HFFc6 (cell line): Measurements from ENCODE around the gene ARHGAP40. TPM values are rescaled to one million over a fixed set of nuclear protein-coding genes. Genes with fewer than 3 reads are reported as not detected.

Experiments used
- DNase-seq: peaks from one replicate; pipeline ENCODE4 v3.0.0-alpha.2; 2018
- H3K27ac Mint-ChIP-seq: 2 replicates; pipeline ENCODE4 v1.8.0; 2020; ENCODE audit warnings: mild to moderate bottlenecking, mixed read lengths
- H3K27me3 Mint-ChIP-seq: 2 replicates; pipeline ENCODE4 v1.8.0; 2021; ENCODE audit warnings: mild to moderate bottlenecking, moderate library complexity, mixed read lengths; ENCODE audit not compliant: insufficient read depth
- H3K36me3 Mint-ChIP-seq: 2 replicates; pipeline ENCODE4 v1.8.0; 2021; ENCODE audit warnings: low read depth, mixed read lengths
- H3K4me1 Mint-ChIP-seq: 2 replicates; pipeline ENCODE4 v1.8.0; 2020; ENCODE audit warnings: low read depth, mixed read lengths
- H3K4me3 Mint-ChIP-seq: 2 replicates; pipeline ENCODE4 v1.8.0; 2020; ENCODE audit warnings: mild to moderate bottlenecking, moderate library complexity, mixed read lengths
- H3K9me3 Mint-ChIP-seq: 2 replicates; pipeline ENCODE4 v1.8.0; 2020; ENCODE audit warnings: mild to moderate bottlenecking, mixed read lengths
- CTCF ChIP-seq: fragments of 200-600 bp; sonication (generic); IDR thresholded peaks from 2 replicates; pipeline ENCODE4 v1.5.0; 2021; ENCODE audit warnings: antibody characterized with exemption, mild to moderate bottlenecking
- total RNA-seq, 6 experiments: library from RNA; stranded (reverse); fragmentation: NEBNext Ultra II Directional; extraction: Animal tissue kit (Norgen Biotek cat#: 25700); gene quantifications; 2 replicates in 1 of 6; 3 replicates in 5 of 6; pipeline ENCODE4 v1.2.3, GENCODE V29; 2021

The ARHGAP40 gene
- total RNA-seq, 6 experiments from 2014 or later, result 0.09 to 0.75 (median 0.48) TPM; not detected in 1

- no peak for TF ChIP-seq CTCF
- no peak overlapping the region for H3K4me3 Mint-ChIP-seq
- H3K9me3 Mint-ChIP-seq, result no peaks in the 10 kb centered on the region
- H3K36me3 Mint-ChIP-seq, result no peaks in the 10 kb centered on the region
- DNase-seq, result no peak
- no peak overlapping the region for H3K27ac Mint-ChIP-seq
- H3K4me1 Mint-ChIP-seq, result peaks cover 11% of the 10 kb centered on the region
- H3K27me3 Mint-ChIP-seq, result peaks cover 18% of the 10 kb centered on the region
Observed at GRCh38 chr20:38624084-38624483, 22.5 kb downstream of the ARHGAP40 start.

- Mint-ChIP-seq H3K4me3 (no peak overlapping the region), H3K27ac (no peak overlapping the region), H3K36me3 (no peaks in the 10 kb centered on the region), H3K4me1 (peaks cover 11% of the 10 kb centered on the region), H3K27me3 (peaks cover 14% of the 10 kb centered on the region), H3K9me3 (no peaks in the 10 kb centered on the region)
- TF ChIP-seq CTCF, result no peak
- no peak for DNase-seq
Observed at GRCh38 chr20:38625896-38626295, 24.3 kb downstream of the ARHGAP40 start.

- Mint-ChIP-seq H3K4me3 (no peak overlapping the region), H3K27ac (no peak overlapping the region), H3K27me3 (peaks cover 9% of the 10 kb centered on the region), H3K4me1 (peaks cover 11% of the 10 kb centered on the region), H3K36me3 (no peaks in the 10 kb centered on the region), H3K9me3 (no peaks in the 10 kb centered on the region)
- no peak for DNase-seq
- no peak for TF ChIP-seq CTCF
Observed at GRCh38 chr20:38626921-38627659, 25.5 kb downstream of the ARHGAP40 start.

GRCh38 chr20:38628580-38629470 is 27.2 kb downstream of the ARHGAP40 start:
- no peak for TF ChIP-seq CTCF
- no peak overlapping the region for H3K27ac Mint-ChIP-seq
- no peaks in the 10 kb centered on the region for H3K9me3 Mint-ChIP-seq
- no peak overlapping the region for H3K4me3 Mint-ChIP-seq
- peaks cover 6% of the 10 kb centered on the region for H3K27me3 Mint-ChIP-seq
- no peak for DNase-seq
- no peaks in the 10 kb centered on the region for H3K36me3 Mint-ChIP-seq
- peaks cover 5% of the 10 kb centered on the region for H3K4me1 Mint-ChIP-seq

GRCh38 chr20:38629979-38630378 is 28.4 kb downstream of the ARHGAP40 start:
- Mint-ChIP-seq H3K9me3 (no peaks in the 10 kb centered on the region), H3K36me3 (no peaks in the 10 kb centered on the region), H3K27ac (no peak overlapping the region), H3K4me3 (no peak overlapping the region), H3K27me3 (peaks cover 2% of the 10 kb centered on the region), H3K4me1 (peaks cover 5% of the 10 kb centered on the region; the same call in 1 of the 2 replicates)
- no peak for DNase-seq
- TF ChIP-seq CTCF, result no peak
